Gastrocnemius medialis (tissue), 4 donors: ENCODE data around the gene TARBP2.

Experiments used
- POLR2A ChIP-seq, 2 donors: fragments of 450-650 bp; IDR thresholded peaks; one replicate each; pipeline ENCODE4 v1.6.1; 2017; ENCODE audit warnings: antibody characterized with exemption in 2 of 2, mild to moderate bottlenecking in 2 of 2, moderate library complexity in 2 of 2
- TF ChIP-seq, protein P1 (sequence below), 5 experiments: fragments of 450-650 bp in 3 of 5; fragments of 200-600 bp in 2 of 5; sonication (generic) in 2 of 5; IDR thresholded peaks in 4 of 5; conservative IDR thresholded peaks in 1 of 5; 1 replicate in 4 of 5; 2 replicates in 1 of 5; pipeline ENCODE4 v1.5.1; 2016 to 2019; ENCODE audit warnings: antibody characterized with exemption in 5 of 5, mild to moderate bottlenecking in 3 of 5, moderate library complexity in 3 of 5

- TF ChIP-seq, protein P1, sequence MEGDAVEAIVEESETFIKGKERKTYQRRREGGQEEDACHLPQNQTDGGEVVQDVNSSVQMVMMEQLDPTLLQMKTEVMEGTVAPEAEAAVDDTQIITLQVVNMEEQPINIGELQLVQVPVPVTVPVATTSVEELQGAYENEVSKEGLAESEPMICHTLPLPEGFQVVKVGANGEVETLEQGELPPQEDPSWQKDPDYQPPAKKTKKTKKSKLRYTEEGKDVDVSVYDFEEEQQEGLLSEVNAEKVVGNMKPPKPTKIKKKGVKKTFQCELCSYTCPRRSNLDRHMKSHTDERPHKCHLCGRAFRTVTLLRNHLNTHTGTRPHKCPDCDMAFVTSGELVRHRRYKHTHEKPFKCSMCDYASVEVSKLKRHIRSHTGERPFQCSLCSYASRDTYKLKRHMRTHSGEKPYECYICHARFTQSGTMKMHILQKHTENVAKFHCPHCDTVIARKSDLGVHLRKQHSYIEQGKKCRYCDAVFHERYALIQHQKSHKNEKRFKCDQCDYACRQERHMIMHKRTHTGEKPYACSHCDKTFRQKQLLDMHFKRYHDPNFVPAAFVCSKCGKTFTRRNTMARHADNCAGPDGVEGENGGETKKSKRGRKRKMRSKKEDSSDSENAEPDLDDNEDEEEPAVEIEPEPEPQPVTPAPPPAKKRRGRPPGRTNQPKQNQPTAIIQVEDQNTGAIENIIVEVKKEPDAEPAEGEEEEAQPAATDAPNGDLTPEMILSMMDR (IDR thresholded peaks at IDR 0.05 in 4 of 5, conservative IDR thresholded peaks at IDR 0.05 in 1 of 5): no peak
- TF ChIP-seq POLR2A (IDR thresholded peaks at IDR 0.05): no peak
These were observed 38.4 kb downstream of the TARBP2 start for GRCh38 chr12:53539526-53539925.
